ENCODE measurements around the gene HOXB8. TPM values are rescaled to one million over a fixed set of nuclear protein-coding genes. Genes with fewer than 3 reads are reported as not detected.

The HOXB8 gene
- total RNA-seq, 1 donor from 2014 or later: not detected

DNA sequence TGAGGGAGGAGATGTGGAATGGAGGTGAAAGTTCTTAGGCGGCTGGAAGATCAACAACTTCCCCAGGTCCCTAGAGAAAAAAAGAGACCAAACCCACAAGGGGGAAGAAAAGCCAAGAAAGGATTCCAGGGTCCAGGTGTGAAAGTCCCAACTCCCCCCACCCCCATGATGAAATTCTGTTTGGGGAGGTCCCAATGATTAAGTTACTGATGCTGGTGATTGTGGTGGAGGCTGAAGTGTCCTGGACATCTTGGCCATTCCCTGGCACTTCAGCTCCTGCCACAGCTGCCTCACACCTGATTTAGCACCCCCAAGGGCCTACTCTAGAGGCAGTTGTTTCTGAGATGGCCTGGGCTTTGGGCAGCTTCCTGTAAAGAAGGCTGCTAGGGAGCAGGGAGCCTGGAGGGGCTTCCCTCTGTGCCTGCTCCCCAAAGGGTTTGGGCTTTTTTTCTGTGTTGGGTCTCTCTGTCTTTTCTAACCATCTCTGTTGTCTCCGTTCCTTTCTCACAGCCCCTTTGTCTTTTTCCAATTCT is 50.0 kb downstream of the HOXB8 start:
- Histone ChIP-seq H3K4me1 (peaks cover 27% of the 10 kb centered on the region), H3K9me3 (replicated peaks) (no peaks in the 10 kb centered on the region), H3K36me3 (no peaks in the 10 kb centered on the region), H3K27ac (replicated peaks) (peak overlapping the region; percentile 36), H3K27me3 (ENCODE audit: low read depth) (peaks cover 99% of the 10 kb centered on the region), H3K4me3 (peak overlapping the region; percentile 61)
- intact Hi-C loops (cut with micrococcal nuclease): no loop called here
- TF ChIP-seq, protein P1, sequence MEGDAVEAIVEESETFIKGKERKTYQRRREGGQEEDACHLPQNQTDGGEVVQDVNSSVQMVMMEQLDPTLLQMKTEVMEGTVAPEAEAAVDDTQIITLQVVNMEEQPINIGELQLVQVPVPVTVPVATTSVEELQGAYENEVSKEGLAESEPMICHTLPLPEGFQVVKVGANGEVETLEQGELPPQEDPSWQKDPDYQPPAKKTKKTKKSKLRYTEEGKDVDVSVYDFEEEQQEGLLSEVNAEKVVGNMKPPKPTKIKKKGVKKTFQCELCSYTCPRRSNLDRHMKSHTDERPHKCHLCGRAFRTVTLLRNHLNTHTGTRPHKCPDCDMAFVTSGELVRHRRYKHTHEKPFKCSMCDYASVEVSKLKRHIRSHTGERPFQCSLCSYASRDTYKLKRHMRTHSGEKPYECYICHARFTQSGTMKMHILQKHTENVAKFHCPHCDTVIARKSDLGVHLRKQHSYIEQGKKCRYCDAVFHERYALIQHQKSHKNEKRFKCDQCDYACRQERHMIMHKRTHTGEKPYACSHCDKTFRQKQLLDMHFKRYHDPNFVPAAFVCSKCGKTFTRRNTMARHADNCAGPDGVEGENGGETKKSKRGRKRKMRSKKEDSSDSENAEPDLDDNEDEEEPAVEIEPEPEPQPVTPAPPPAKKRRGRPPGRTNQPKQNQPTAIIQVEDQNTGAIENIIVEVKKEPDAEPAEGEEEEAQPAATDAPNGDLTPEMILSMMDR (IDR thresholded peaks at IDR 0.05; ENCODE audit: borderline replicate concordance): no peak
- DNase-seq: no peak

DNA sequence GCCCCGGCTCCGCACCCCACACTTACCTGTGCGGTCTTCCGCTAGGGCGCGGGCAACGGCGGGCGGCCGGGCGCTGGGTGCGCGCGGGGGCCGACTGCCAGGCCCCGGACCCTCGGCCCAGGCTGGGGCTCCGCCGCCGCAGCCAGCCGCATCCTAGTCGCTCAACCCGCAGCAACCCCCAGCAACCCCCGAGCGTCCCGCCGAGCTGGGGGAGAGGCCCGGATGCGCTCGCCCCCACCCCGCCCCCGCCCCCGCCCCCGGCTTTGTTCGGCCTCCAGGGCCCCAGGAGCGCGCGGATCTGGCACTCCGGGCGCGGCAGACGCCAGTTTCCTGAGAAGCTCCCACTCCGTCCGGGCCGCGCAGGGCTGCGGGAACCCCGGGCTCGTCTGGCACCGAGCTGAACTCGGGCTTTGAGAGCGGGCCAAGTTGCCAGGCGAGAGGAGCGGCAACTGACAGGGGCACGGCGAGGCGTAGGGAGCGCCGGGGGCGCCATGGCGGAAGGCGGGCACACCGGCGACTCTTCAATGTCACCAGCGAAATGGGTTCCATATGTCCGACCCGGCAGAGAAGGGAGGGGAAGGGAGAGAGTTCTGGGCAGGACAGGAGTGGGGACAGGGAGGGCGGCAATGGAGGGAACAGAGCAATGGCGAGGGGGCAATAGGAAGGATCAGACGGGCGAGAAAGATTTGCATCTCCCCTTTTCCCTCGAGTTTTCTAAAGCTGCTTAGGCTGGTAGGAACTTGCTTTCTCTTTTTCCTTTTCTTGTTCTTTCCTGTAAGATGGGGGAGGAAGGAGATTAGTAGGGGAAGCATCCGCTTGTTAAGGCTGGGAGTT is 50.7 kb downstream of the HOXB8 start:
- H3K36me3 ChIP-seq: no peaks in the 10 kb centered on the region
- TF ChIP-seq, protein P1 (IDR thresholded peaks at IDR 0.05; ENCODE audit: borderline replicate concordance): no peak
- H3K4me3 ChIP-seq: peak overlapping the region; percentile 61
- H3K27me3 ChIP-seq (ENCODE audit: low read depth): peaks cover 99% of the 10 kb centered on the region
- no peaks in the 10 kb centered on the region for H3K9me3 ChIP-seq (replicated peaks)
- intact Hi-C loops (cut with micrococcal nuclease): no loop called here
- no peak for DNase-seq
- peak overlapping the region; percentile 66 for H3K27ac ChIP-seq (replicated peaks)
- H3K4me1 ChIP-seq: peaks cover 27% of the 10 kb centered on the region

DNA sequence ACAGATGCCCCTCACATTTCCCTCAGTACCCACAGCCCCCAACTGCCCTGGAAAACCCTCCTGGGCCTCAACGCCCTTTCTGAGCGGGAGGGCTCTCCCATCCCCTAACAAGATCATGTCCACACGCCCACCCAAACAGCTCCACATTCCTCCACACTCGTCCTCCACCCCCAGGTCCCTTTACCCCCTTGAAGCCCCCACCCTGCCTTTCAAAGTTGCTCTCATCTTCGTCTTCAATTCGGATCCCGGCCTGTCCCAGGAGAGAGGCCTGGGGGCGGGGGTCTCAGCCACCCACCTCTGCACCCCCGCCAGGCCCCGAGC is 51.3 kb downstream of the HOXB8 start:
- Histone ChIP-seq H3K4me1 (peaks cover 24% of the 10 kb centered on the region), H3K9me3 (replicated peaks) (no peaks in the 10 kb centered on the region), H3K36me3 (no peaks in the 10 kb centered on the region), H3K27me3 (ENCODE audit: low read depth) (peaks cover 99% of the 10 kb centered on the region), H3K4me3 (peak overlapping the region; percentile 61), H3K27ac (replicated peaks) (peak overlapping the region; percentile 66)
- intact Hi-C loops (cut with micrococcal nuclease): no loop called here
- DNase-seq: no peak
- TF ChIP-seq, protein P1 (IDR thresholded peaks at IDR 0.05; ENCODE audit: borderline replicate concordance): no peak

DNA sequence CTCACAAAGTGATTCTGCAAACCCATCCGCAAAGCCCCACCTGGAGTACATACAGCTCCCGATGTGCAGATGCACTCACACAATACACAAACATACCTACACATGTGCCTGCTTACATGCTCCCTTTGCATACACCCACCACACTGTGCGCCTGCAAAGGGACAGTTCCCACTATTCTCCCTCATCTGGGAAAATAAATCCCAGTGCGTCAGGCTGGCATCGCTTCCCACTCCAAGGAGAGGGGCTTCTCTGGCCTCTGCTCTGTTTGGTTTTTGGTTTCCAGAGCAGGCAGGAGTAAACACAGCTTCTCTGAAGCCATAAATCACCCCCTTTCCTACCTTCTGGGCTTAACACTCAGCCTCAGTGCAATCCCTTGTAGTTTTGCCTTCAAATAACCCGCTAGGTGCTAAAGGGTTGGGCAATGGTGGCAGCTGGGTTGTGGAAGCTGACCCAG is 51.7 kb downstream of the HOXB8 start:
- Histone ChIP-seq H3K27me3 (ENCODE audit: low read depth) (peaks cover 99% of the 10 kb centered on the region), H3K36me3 (no peaks in the 10 kb centered on the region)
- TF ChIP-seq, protein P1 (IDR thresholded peaks at IDR 0.05; ENCODE audit: borderline replicate concordance): no peak

DNA sequence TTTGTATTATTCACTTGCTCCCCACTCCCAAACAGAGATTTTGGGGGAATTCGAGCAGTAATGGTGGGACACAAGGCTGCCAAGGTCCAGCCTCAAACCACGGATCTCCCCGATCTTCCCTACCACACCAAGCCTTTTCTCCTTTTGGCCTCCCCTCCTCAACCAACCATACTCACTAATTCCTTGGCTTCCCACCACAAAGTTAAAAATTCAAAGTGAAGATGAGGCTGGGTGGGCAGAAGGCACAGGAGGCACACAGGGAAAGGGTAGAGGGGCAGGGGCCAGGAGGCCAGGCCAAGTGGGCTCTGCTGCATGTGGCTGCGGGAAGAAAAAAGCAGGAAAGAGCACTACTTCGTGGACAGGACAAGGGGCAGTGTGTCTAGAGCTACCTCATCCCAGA is 52.2 kb downstream of the HOXB8 start:
- Histone ChIP-seq H3K27me3 (ENCODE audit: low read depth) (peaks cover 99% of the 10 kb centered on the region), H3K4me3 (no peak overlapping the region), H3K9me3 (replicated peaks) (no peaks in the 10 kb centered on the region), H3K27ac (replicated peaks) (no peak overlapping the region), H3K36me3 (no peaks in the 10 kb centered on the region), H3K4me1 (peaks cover 20% of the 10 kb centered on the region)
- TF ChIP-seq, protein P1 (IDR thresholded peaks at IDR 0.05; ENCODE audit: borderline replicate concordance): no peak
- intact Hi-C loops (cut with micrococcal nuclease): no loop called here
- no peak for DNase-seq

More for the DNA sequence above, 51.7 kb downstream of the HOXB8 start:
- intact Hi-C loops (cut with micrococcal nuclease): no loop called here
- Histone ChIP-seq H3K4me3 (peak overlapping the region; percentile 61), H3K4me1 (peaks cover 20% of the 10 kb centered on the region), H3K9me3 (replicated peaks) (no peaks in the 10 kb centered on the region), H3K27ac (replicated peaks) (no peak overlapping the region)
- no peak for DNase-seq

Small RNAs within 50 kb of the gene (microRNA-seq; reads per million reads assigned to microRNA genes)
- not detected for gene MIR196A1

Other genes starting within 250 kb of the HOXB8 start
- 0.27 TPM for gene SKAP1, start 185.1 kb downstream of the HOXB8 start, total RNA-seq
- not detected for gene HOXB1, start 84.3 kb downstream of the HOXB8 start, total RNA-seq
- gene HOXB2, start 70.2 kb downstream of the HOXB8 start, total RNA-seq: 1.9 TPM
- gene HOXB4, start 36.9 kb downstream of the HOXB8 start, total RNA-seq: 0.25 TPM
- 0.91 TPM for gene HOXB3, start 25.1 kb downstream of the HOXB8 start, total RNA-seq
- gene HOXB5, start 21.5 kb downstream of the HOXB8 start, total RNA-seq: not detected
- 0.66 TPM for gene HOXB6, start 10.3 kb downstream of the HOXB8 start, total RNA-seq
- 0.16 TPM for gene HOXB7, start 4.3 kb downstream of the HOXB8 start, total RNA-seq
- gene HOXB9, start 11.1 kb upstream of the HOXB8 start, total RNA-seq: not detected
- not detected for gene PRAC1, start 107.2 kb upstream of the HOXB8 start, total RNA-seq
- not detected for gene PRAC2, start 107.9 kb upstream of the HOXB8 start, total RNA-seq
- not detected for gene HOXB13, start 113.5 kb upstream of the HOXB8 start, total RNA-seq
- not detected for gene TTLL6, start 201.9 kb upstream of the HOXB8 start, total RNA-seq
- 312 TPM for gene CALCOCO2, start 215.7 kb upstream of the HOXB8 start, total RNA-seq